ENCODE results near the gene PACSIN2.
A peak's percentile ranks its signal among the peaks of the same experiment; 100 is the strongest.
"Not testable (repeated sequence)": the region's sequence is repeated elsewhere in the genome, so short reads cannot be mapped to it uniquely, and the experiment has no call there.

The PACSIN2 gene, protein sequence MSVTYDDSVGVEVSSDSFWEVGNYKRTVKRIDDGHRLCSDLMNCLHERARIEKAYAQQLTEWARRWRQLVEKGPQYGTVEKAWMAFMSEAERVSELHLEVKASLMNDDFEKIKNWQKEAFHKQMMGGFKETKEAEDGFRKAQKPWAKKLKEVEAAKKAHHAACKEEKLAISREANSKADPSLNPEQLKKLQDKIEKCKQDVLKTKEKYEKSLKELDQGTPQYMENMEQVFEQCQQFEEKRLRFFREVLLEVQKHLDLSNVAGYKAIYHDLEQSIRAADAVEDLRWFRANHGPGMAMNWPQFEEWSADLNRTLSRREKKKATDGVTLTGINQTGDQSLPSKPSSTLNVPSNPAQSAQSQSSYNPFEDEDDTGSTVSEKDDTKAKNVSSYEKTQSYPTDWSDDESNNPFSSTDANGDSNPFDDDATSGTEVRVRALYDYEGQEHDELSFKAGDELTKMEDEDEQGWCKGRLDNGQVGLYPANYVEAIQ

DNA sequence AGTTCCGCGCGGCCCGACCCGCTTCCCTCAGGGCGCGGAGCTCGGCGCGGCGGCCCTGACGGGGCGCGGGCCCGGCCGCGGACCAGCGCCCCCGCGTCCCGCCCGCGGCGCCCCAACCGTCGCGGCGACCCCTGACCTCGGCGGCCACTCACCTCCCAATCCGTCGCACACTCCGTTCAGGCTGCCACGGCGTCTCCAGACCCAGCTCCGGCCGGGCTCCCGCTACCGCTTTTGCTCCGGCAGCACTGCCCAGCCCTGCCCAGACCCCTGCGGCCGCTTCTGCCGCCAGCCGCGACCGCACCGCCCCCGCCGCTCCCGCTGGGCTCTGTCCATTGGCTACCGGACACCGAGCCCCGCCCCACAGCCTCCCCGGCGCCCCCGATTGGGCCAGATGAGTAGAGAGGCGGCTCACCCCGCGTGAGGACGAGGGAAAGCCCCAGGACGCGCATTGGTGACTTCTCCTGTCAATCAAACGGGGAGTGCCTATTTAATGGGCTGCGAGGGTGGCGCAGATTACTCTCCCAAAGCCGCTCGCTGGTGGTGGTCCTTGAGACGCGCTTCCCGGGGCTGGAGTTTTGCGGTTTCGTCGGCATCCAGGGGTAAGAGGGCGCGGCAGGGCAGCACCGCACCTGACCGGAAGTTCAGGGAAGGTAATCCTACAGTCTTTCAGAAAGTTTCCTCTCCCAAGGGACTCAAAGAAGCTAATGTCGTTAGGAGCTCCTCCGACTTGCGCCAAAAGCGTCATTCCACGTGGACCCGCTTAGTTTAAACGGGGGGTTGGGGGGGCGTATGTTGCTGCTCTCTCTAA lies at the start of gene PACSIN2:
TSS of gene PACSIN2 (minus strand) at position 281 of the 808 bp plus-strand sequence. CDS start 103,069 bp downstream, outside the sequence.
- peak; percentile 99 for DNase-seq (ENCODE audit: low spot score)

DNA sequence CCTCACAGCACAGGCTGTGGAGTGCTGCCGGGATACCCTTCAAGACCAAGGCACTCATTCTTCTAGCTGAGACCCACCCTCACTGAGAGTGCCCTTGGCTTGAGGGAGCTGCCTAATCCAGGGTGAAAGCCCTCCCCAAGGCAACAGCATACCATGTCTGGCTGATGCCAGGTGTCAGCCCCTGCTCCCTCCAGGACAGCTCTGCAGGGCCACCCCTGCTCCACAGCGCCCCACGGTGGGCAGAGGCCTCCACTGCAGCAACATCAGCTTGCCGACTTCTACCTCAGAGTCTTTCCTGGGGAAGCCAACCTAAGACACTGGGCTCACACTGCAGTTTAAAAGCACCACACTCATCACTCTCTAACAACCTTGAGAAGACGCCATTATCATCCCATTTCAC lies 45.2 kb upstream of the PACSIN2 start:
- DNase-seq (ENCODE audit: low spot score), result peak; percentile 37

DNA sequence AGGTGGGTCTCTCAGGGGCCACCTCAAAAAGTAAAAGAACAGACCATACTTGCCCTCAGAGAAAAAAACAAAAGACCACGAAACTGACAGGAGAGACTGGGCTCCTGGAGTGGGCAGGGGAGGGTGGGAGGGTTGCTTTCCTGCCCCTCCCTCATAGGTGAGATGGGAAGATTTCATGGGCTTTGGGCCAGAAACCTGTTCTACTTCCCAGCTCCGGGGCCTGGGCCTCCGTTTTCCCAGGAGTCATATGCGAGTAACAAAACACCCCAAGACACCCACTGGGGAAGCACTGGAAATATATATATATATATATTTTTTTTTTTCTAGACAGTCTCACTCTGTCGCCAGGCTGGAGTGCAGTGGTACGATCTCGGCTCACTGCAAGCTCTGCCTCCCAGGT lies 42.7 kb upstream of the PACSIN2 start:
- no peak for DNase-seq (ENCODE audit: low spot score)

DNA sequence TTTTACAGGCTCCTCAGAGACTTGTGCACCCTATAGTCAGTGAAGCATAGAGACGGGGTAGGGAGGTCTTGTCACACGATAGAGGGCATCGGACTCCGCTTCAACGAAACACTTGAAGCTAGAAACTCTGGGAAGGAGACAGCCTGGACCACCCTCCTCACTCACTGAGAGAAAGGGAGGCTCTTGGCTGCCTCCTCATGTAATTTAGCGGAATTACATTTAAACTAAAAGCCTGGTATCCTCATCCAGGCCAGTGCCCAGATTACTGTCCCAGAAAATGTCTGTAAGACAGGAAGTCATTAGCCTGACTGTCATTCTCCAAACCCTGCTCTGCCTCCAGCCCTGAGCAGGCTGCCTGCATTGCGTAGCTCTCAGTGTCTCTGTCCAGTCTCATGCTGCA lies 38.2 kb upstream of the PACSIN2 start:
- no peak for DNase-seq (ENCODE audit: low spot score)

DNA sequence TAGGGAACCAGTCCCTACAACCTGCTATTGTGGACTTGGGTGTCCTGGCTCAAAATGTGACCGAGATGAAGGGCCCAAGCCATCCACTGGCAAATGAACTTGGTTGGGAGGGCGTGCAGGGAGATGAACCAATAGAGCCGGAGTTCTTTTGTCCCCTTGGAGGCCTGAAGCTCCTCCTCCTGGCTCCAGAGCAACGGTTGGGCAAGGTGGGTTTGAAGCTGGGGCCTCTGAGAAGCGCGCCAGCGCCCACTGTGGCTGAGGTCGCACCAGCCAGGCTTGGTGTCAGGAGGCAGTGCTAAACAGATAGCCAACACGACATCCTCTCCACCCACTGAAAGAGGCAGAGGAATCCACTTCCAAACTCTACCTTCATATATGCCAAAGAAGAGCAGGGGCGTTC lies 36.0 kb upstream of the PACSIN2 start:
- DNase-seq (ENCODE audit: low spot score), result no peak

DNA sequence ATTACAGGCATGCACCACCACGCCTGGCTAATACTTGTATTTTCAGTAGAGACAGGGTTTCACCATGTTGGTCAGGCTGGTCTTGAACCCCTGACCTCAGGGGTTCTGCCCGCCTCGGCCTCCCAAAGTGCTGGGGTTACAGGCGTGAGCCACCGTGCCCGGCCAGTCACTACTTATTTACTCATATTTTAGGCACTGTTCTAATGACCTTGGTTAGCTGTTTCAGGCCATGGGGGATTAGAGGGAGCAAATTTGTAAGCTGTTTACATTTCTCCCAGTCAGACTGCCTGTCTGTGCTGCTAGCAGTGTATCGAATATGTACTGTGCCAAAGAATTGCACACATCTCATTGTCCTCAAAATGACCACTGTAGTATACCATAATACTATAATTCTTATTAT lies 32.7 kb upstream of the PACSIN2 start:
- DNase-seq (ENCODE audit: low spot score), result no peak

DNA sequence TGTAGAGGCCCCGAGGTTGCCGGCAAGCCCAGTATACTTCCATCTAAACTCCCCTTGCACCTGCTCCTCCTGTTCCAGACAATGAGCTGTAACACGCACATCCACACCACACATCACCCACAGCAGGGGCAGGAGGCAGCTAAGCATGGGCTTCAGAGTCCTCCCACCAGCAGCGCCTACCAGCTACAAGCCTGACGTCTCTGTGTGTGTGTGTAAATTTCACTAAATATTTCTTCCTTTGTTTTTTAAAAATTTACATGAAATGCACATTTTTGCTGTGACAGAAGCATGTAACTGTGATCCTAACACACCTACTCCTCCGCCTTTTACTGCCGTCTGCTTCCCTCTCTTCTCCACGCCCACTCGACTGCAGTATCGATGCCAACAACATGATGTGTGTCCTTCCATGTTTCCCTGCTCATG lies 29.4 kb upstream of the PACSIN2 start:
- no peak for DNase-seq (ENCODE audit: low spot score)

DNA sequence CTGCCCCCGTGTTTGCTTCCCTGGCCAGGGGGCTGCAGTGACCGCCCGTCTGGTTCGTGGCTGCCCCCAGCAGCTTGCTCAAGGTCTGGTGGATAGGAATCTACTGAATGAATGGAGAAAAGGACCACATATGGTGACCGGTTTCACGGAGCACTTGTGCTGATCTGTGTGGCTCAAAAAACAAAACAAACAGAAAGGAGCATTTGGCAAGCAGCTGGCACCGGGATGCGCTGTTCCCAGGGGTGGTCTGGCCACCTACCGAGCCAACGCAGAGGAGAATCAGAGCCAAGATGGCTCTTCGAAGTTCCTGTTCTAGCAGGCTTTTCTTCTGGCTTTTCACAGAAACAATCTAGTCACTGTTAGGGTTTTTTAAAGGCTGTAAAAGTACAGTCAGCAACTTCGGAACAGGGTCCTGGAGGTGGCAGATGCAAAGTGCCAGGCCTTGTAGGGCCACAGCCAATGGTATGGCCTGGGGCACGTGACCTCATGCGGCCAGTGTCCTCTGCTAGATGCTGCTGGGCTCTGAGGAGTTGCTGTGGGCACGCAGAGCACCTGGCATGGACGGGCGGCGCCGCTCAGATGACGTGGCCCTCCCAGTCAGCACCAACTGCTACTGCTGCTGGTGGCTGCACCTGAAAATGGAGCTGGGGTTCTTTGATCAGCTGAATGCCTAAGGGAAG lies 27.3 kb upstream of the PACSIN2 start:
- no peak for DNase-seq (ENCODE audit: low spot score)

DNA sequence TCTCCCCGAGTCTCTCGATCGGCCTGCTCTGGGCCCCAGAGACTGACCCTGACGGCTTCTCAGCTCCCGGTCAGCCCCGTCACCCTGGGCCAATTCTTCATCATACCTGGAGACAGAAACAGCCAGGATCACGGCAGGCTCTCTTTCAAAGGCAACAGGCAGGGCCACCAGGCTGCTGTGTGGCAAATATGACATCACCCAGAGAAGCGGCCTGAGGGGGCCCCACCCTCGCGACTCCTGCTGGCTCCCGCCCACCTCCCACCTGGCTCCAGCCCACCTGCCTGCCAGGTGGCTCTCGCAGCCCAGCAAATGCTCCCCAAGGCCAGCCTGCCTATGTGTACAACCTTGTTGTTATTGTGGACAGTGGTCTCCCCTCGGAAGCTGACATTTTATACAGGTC lies 24.9 kb upstream of the PACSIN2 start:
- DNase-seq (ENCODE audit: low spot score), result no peak

DNA sequence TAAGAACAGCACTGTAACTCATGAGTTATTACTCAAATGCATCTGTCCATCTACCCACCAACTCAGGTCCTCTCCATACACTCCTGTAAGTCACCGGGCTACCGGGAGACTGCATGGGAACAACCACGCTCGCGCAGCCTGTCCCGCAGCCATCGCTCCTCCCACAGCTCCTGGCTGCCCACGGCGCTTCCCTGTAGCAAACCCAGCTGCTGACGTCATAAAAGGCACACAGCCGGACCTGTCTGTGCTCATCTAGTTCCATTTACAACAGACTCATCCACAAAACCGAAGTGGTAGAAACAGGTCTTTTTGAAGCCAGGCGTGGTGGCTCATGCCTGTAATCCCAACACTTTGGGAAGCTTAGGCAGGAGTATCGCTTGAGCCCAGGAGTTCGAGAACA lies 23.4 kb upstream of the PACSIN2 start:
- no peak for DNase-seq (ENCODE audit: low spot score)

DNA sequence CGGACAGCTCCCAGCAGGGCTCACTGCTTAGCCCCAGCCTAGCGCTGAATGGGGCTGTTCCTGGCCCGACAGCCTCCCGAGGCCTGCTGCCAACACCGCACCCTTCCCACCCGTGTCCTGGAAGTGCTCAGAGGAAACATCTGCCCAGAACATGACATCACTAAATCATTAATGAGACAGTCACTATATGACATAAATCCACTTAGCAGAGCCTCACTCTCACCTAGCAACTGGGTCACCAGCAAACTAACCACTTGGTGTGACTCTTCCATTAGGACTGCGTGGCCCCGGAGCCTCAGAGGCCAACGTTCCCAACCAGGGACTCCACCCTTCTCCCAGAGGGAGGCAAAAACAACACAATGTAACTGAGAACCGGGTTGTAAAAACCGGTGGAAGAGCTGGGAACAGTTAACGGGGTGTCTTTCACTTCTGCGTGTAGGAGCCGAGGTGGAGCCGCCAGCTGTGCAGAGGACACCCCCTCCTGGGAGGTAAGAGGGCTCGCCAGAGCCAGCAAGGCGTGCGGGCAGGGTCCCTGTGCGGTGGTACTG lies 21.4 kb upstream of the PACSIN2 start:
- no peak for DNase-seq (ENCODE audit: low spot score)

DNA sequence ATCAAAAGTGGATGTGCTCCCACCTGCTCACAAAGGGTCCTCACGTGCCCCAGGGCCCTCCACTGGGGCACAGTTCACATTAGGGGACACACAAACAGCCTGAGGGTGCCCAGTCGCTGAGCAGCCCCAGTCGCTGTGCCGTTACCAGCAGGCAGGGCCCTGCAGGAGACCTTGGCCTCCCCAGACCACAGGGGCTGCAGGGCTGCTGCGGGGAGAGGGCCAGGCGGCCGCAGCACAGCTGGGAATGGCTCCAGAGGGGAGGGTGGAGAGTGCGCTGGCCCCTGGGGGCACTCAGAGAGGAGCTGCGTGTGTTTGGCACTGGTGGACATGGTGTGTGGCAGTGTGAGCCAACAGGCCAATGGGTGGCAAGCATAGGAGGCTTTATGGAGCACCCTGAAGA lies 20.3 kb upstream of the PACSIN2 start:
- no peak for DNase-seq (ENCODE audit: low spot score)

DNA sequence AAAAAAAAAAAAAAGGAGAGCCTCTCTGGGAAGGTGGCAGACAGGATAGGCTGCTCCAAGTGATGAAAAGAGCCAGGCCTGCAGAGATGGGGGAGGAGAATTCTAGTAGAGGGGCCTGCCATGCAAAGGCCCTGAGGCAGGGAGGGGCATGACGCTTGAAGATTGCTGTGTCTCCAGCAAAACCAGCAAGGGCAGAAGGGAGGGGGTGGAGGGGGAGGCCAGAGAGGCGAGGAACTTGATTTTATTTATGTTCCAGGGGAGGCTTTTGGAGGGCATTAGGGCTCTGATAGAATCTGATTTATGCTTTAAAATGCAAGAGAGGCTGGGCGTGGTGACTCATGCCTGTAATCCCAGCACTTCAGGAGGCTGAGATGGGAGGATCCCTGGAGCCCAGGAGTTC lies 16.7 kb upstream of the PACSIN2 start:
- DNase-seq (ENCODE audit: low spot score), result no peak

DNA sequence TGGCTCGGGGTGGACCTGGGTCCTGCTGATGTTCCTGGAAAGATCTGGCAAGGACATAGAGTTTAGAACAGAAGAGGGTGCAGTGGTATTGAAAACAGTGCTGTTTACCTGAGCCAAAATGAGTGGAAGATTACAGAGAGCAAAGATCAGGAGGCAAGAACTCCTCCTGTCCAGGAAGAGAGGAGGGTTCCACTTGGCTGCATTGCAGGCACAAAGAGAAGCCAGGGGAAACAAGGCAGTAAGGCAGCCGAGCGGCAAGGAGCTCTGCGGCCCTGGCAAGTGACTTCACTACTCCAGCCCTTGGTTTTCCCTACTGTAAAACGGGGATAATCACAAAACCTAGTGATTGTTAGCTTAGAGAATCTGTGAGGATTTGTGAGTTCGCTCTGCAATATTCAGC lies 3.7 kb upstream of the PACSIN2 start:
- DNase-seq (ENCODE audit: low spot score), result no peak

DNA sequence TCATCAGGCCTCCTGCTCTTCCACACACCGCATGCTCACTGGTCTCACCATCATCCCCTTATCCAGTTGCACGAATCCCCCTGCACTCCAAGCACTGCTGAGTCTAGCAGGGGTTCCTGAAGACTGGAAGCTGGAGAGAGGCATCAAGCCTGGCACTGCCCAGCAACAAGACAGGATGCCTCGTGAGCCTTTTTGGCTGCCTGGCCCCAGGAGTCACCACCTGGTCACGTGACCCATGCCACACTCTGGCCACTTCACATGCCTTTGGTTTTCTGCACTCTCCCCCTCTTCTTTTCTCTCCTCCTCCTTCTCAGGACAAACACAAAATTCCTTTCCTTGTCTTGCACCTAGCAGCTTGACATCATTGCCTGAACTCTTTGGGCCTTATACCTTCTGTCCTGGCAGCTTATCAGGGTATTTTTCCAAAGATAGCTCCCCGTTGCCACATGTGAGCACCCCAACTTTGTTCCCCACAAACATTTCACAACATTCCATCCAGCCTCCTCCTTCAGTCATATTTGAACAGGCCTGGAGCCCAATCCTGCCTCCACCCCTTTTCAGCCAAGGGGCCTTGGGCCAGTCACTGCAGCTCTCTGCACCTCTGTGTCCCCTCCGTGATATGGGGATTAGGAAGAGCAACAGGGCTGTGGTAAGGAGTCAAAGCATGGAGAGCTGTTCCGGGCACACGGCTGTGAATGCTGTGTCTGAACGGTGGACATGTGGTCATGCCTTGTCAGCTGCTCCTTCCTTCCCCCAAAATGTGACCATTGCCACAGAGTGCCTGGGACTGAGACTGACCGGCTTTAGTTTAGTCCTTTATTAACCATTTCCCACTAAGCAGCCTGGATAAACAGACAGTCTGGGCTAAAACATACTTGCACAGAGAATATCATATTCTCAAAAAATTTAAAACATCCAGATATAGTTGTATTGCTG lies 2.8 kb upstream of the PACSIN2 start:
- DNase-seq (ENCODE audit: low spot score), result no peak

DNA sequence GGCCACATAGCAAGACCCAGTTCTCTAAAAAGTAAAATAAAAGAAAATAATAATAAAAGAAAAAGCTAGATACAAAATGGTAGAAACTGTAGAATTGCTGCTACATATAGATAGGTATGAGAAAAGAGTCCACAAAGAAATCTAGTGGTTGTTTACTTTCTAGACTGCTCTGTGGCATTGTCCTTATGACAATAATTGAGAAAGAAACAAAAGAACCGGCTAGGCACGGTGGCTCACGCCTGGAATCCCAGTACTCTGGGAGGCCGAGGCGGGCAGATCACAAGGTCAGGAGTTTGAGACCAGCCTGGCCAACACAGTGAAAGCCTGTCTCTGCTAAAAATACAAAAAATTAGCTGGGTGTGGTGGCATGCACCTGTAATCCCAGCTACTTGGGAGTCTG lies 1.2 kb upstream of the PACSIN2 start:
- not testable (repeated sequence) for DNase-seq (ENCODE audit: low spot score)

DNA sequence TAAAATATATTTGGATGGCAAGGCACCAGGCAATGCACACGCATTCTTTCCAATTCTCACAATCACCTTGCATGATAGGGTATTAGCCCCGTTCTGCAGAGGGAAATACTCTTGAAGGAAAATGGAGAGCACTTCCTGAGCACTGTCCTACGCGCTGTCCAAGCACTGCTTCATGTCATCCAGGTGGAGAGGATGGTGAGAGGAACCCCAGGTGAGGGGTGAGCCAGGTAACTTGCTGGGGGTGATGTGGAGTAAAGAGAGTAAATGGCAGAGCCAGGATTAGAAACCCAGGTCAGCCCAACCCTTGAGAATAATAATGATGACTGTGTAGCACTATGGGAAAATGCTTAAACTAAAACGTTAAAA lies 711 bp upstream of the PACSIN2 start:
- DNase-seq (ENCODE audit: low spot score), result no peak

DNA sequence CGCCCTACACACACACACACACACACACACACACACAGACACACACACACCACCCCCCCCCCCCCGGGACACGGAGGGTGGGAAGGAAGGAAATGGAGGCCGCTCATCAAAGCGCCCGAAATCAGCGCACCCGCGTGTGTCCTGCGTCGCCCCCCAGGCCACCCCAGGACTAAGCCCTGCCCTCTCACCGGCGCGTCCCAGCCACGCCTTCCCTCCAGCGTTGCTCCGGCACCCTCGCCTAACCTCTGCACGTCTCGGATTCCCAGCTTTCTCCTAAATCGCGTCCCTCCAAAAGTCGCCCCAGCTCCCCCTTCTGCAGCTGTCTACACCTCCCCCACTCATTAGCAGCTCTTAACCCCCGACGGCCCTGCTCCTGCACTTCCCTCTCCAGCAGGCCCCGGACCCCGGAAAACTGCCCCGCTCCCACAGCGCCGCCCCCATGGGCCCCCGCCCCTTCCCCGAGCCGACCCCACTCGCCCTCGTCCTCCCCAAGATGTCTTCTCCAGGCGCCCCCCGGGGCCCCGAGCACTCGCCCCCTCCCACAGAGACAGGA lies 557 bp downstream of the PACSIN2 start:
- DNase-seq (ENCODE audit: low spot score), result no peak

DNA sequence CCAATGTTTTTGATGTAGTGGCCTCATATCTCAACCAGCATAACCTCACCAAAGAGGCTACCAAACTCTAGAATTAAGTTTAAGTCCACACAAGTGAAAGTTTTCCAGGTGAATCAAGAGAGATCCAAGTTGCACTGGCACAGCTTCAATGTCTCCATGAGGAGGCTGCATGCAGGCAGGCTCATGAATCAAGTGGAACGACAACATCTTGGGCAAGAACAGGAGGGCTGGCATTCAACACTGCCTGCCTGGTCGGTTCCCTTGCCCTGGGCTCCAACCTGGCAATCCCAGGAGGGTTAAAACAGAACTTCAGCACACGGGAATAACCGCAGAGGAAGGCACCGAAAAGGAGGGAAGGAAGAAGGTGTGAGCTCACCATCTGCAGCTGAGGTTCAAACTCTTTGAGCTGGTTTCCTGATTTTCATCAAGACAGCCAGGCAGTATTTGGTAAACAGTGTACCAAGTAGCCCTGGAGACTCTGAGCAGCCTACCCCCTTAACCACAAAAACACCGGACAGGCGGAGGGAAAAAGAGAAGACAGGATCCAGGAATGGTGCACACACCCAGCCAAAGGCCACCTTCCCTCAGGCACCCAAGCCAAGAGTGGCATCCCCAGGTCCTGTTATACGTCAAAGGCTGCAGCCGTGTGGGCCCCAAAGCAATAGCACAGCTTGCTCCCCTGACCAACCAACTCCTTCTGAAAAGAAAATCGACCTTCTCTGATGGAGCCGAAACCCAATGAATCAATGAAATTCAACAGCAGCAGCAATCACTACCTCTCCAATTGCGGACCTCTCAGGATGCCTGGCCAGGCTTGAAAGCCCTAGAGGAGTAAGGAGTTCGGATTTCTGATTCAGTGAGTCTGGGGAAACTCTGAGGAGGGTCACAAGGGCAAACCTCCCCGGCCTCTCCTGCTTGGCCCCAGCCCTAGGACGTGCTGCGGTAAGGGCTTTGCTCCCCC lies 1.3 kb downstream of the PACSIN2 start:
- no peak for DNase-seq (ENCODE audit: low spot score)

DNA sequence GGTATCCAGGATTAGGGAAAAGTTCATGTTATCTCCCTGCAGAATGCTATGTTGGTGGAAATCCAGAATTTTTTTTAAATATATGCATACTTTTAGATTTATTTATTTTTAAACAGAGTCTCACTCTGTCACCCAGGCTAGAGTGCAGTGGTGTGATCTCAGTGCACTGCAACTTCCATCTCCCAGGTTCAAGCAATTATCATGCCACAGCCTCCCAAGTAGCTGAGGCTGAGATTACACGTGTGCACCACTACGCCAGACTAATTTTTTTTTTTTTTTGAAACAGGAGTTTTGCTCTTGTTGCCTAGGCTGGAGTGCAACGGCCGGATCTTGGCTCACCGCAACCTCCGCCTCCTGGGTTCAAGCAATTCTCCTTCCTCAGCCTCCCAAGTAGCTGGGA lies 2.6 kb downstream of the PACSIN2 start:
- no peak for DNase-seq (ENCODE audit: low spot score)
